B cell (primary cell): ENCODE results near the gene KRT74. TPM values are rescaled to one million over a fixed set of nuclear protein-coding genes. Genes with fewer than 3 reads are reported as not detected.

Source experiments
- ATAC-seq: fragments of 200-7000 bp; cut with Tn5 transposase; one replicate; pipeline ENCODE4 v1.10.0; 2021; ENCODE audit warnings: low read depth, mild to moderate bottlenecking, moderate number of reproducible peaks, moderate library complexity
- CTCF ChIA-PET: fragments of 350-600 bp; sonication (Branson Sonifier 250); formaldehyde crosslinking; loops from one replicate; lab custom pipeline; 2021; ENCODE audit warnings: antibody characterized with exemption, inconsistent platforms; lab: Charles Lee
- POLR2A ChIA-PET: fragments of 350-600 bp; sonication (Branson Sonifier 250); formaldehyde crosslinking; loops from one replicate; lab custom pipeline; 2021; ENCODE audit warnings: antibody characterized with exemption; lab: Charles Lee
- DNase-seq: peaks from one replicate; pipeline ENCODE4 v3.0.0; 2013
- H2AFZ ChIP-seq: 2 replicates; pipeline ENCODE4 v1.6.1; 2012; ENCODE audit warnings: mild to moderate bottlenecking, low read depth, low read length; ENCODE audit not compliant: insufficient read depth, poor library complexity, severe bottlenecking
- H3K27ac ChIP-seq, 2 donors: 1 replicate in 1 of 2; 2 replicates in 1 of 2; pipeline ENCODE4 v1.5.1; 2012 to 2013; ENCODE audit warnings: low read length in 2 of 2, mild to moderate bottlenecking in 2 of 2, moderate library complexity in 1 of 2
- H3K27me3 ChIP-seq, 4 experiments: fragments of 200-600 bp in 1 of 4; sonication (generic) in 1 of 4; replicated peaks in 1 of 4; 1 replicate in 2 of 4; 2 replicates in 2 of 4; pipeline versions ENCODE4 v1.6.1 to v1.7.0; 2013 to 2016; ENCODE audit warnings: low read length in 3 of 4, mild to moderate bottlenecking in 2 of 4, mixed read lengths in 1 of 4, moderate library complexity in 1 of 4; ENCODE audit not compliant: insufficient read depth in 4 of 4, control insufficient read depth in 3 of 4; ENCODE audit errors: control extremely low read depth in 1 of 4
- H3K36me3 ChIP-seq, 2 experiments: replicated peaks in 1 of 2; 1 replicate in 1 of 2; 2 replicates in 1 of 2; pipeline versions ENCODE4 v1.6.1 to v1.7.1; 2013; ENCODE audit warnings: low read length in 1 of 2; ENCODE audit not compliant: insufficient read depth in 2 of 2, control insufficient read depth in 1 of 2; ENCODE audit errors: control extremely low read depth in 1 of 2, extremely low read depth in 1 of 2
- H3K4me1 ChIP-seq, 2 donors: fragments of 200-600 bp in 1 of 2; sonication (generic) in 1 of 2; 1 replicate in 1 of 2; 2 replicates in 1 of 2; pipeline versions ENCODE4 v1.5.1 to v1.6.1; 2013 to 2017; ENCODE audit warnings: low read length in 2 of 2; ENCODE audit not compliant: control insufficient read depth in 2 of 2, insufficient read depth in 2 of 2
- H3K4me2 ChIP-seq: replicated peaks from 2 replicates; pipeline ENCODE3; 2012; ENCODE audit warnings: mild to moderate bottlenecking, low read depth, low read length; ENCODE audit not compliant: poor library complexity, severe bottlenecking
- H3K4me3 ChIP-seq, 5 experiments: fragments of 200-600 bp in 1 of 5; sonication (generic) in 1 of 5; 1 replicate in 3 of 5; 2 replicates in 2 of 5; pipeline versions ENCODE4 v1.5.1 to v1.7.0; 2011 to 2016; ENCODE audit warnings: low read length in 4 of 5, mild to moderate bottlenecking in 4 of 5, low read depth in 2 of 5, control low read depth in 1 of 5, moderate library complexity in 1 of 5; ENCODE audit not compliant: insufficient read depth in 1 of 5; ENCODE audit errors: control extremely low read depth in 1 of 5, extremely low read depth in 1 of 5
- H3K79me2 ChIP-seq: fragments of 200-600 bp; sonication (generic); one replicate; pipeline ENCODE4 v1.6.0; 2016; ENCODE audit warnings: low read length; ENCODE audit not compliant: control insufficient read depth, insufficient read depth
- H3K9ac ChIP-seq: fragments of 200-600 bp; sonication (generic); 2 replicates; pipeline ENCODE4 v1.6.1; 2017; ENCODE audit warnings: mild to moderate bottlenecking, low read length, moderate library complexity
- H3K9me3 ChIP-seq, 3 donors: one replicate each; pipeline versions ENCODE4 v1.6.1 to v1.7.1; 2013; ENCODE audit warnings: low read length in 2 of 3; ENCODE audit not compliant: control insufficient read depth in 2 of 3, insufficient read depth in 1 of 3; ENCODE audit errors: control extremely low read depth in 1 of 3
- H4K20me1 ChIP-seq: 2 replicates; pipeline ENCODE4 v1.6.0; 2012; ENCODE audit warnings: mild to moderate bottlenecking, low read length; ENCODE audit not compliant: insufficient read depth, control insufficient read depth, poor library complexity, severe bottlenecking
- H3K27ac Mint-ChIP-seq: one replicate; pipeline ENCODE4 v1.8.0; 2021; ENCODE audit warnings: mixed read lengths
- H3K27me3 Mint-ChIP-seq: one replicate; pipeline ENCODE4 v1.8.0; 2021; ENCODE audit warnings: mixed read lengths
- H3K4me1 Mint-ChIP-seq: one replicate; pipeline ENCODE4 v1.8.0; 2021; ENCODE audit warnings: mixed read lengths
- H3K4me3 Mint-ChIP-seq: one replicate; pipeline ENCODE4 v1.8.0; 2021; ENCODE audit warnings: mixed read lengths
- H3K9me3 Mint-ChIP-seq: one replicate; pipeline ENCODE4 v1.8.0; 2022; ENCODE audit warnings: mixed read lengths; ENCODE audit not compliant: insufficient read depth
- CTCF ChIP-seq: fragments of 200-600 bp; IDR thresholded peaks from one replicate; pipeline ENCODE4 v1.8.0; 2022; ENCODE audit warnings: antibody characterized with exemption, mild to moderate bottlenecking
- EZH2 ChIP-seq: IDR thresholded peaks from 2 replicates; pipeline ENCODE4 v1.6.1; 2012; ENCODE audit warnings: borderline replicate concordance, low read depth, mild to moderate bottlenecking, moderate library complexity, low read length; ENCODE audit not compliant: insufficient read depth, poor library complexity, severe bottlenecking
- WGBS: methylation state at CpG from one replicate; pipeline ENCODE4 v1.1.5; 2013; ENCODE audit warnings: missing lambda C conversion rate; ENCODE audit not compliant: insufficient coverage; 5-methylcytosine and 5-hydroxymethylcytosine counted together
- intact Hi-C: fragments of 100-400 bp; cut with micrococcal nuclease; formaldehyde crosslinking; loops from one replicate; pipeline ENCODE4 v1.10.0; 2022
- polyA plus RNA-seq: library from polyadenylated mRNA; depleted of rRNA; stranded (reverse); fragments of >200 nt; gene quantifications from 2 replicates; pipeline ENCODE4 v1.2.3, GENCODE V29; 2012
- total RNA-seq, 2 donors: library from RNA; stranded (reverse); fragments of 120-200 nt in 1 of 2; gene quantifications; 1 replicate in 1 of 2; 2 replicates in 1 of 2; pipeline versions ENCODE4 v1.2.3 to v1.2.4, GENCODE V29; 2013 to 2022

The KRT74 gene
- total and polyA plus RNA-seq, 2 donors (not counting 1 experiment from before 2014, with no cell fraction given): not detected

- Mint-ChIP-seq H3K9me3 (no peaks in the 10 kb centered on the region), H3K27ac (no peak overlapping the region), H3K27me3 (peaks cover 44% of the 10 kb centered on the region), H3K4me1 (no peaks in the 10 kb centered on the region), H3K4me3 (no peak overlapping the region)
- H3K9me3 ChIP-seq: no peaks in the 10 kb centered on the region
- POLR2A ChIA-PET: no interaction called here
- ATAC-seq (no peak), DNase-seq (no peak)
- no peaks in the 10 kb centered on the region for H3K36me3 ChIP-seq
- no peak for TF ChIP-seq EZH2
- no peak overlapping the region for H3K9ac ChIP-seq
- H3K4me3 ChIP-seq: no peak overlapping the region
- no peak overlapping the region for H3K27ac ChIP-seq
- no peak overlapping the region for H3K4me2 ChIP-seq
- intact Hi-C loops: no loop called here
- H3K79me2 ChIP-seq: no peaks in the 10 kb centered on the region
- H4K20me1 ChIP-seq: no peaks in the 10 kb centered on the region
- H2AFZ ChIP-seq: no peak overlapping the region
- CTCF ChIA-PET: no interaction called here
- no peaks in the 10 kb centered on the region for H3K4me1 ChIP-seq
- no CpG with 5 or more reads among the region's 2 CpGs for WGBS
- peaks cover 0 to 14% (median 6%) of the 10 kb centered on the region in 4 experiments for H3K27me3 ChIP-seq
These were observed 29.7 kb upstream of the KRT74 start for GRCh38 chr12:52603314-52603713.

- Mint-ChIP-seq H3K4me1 (no peaks in the 10 kb centered on the region), H3K27ac (no peak overlapping the region), H3K27me3 (peaks cover 44% of the 10 kb centered on the region), H3K9me3 (no peaks in the 10 kb centered on the region), H3K4me3 (no peak overlapping the region)
- ChIA-PET CTCF (interaction anchor here (0.7 kb wide), 1 partner anchor 52 kb away, joined by 3 read pairs; no protein-coding TSS in a partner anchor), POLR2A (no interaction called here)
- 93% methylated on average over 5 of the region's 5 CpGs for WGBS
- ATAC-seq (no peak), DNase-seq (no peak)
- Histone ChIP-seq H2AFZ (no peak overlapping the region), H3K27me3 (peaks cover 0 to 14% (median 6%) of the 10 kb centered on the region in 4 experiments), H3K4me1 (no peaks in the 10 kb centered on the region), H3K4me3 (no peak overlapping the region), H3K36me3 (no peaks in the 10 kb centered on the region), H3K4me2 (no peak overlapping the region), H4K20me1 (no peaks in the 10 kb centered on the region), H3K9me3 (no peaks in the 10 kb centered on the region), H3K79me2 (no peaks in the 10 kb centered on the region), H3K9ac (no peak overlapping the region), H3K27ac (no peak overlapping the region)
- no peak for TF ChIP-seq EZH2
- no peak for TF ChIP-seq CTCF
- intact Hi-C loops: no loop called here
These were observed 28.9 kb upstream of the KRT74 start for GRCh38 chr12:52602552-52602951.
